Mesothelial cell of epicardium (in vitro differentiated cells): ENCODE results near the gene OGDH. TPM values are rescaled to one million over a fixed set of nuclear protein-coding genes. Genes with fewer than 3 reads are reported as not detected.

Experiments
- DNase-seq, 2 experiments: peaks; one replicate each; pipeline ENCODE4 v3.0.0; 2021; ENCODE audit warnings: low spot score in 2 of 2; ENCODE audit not compliant: unreplicated experiment in 2 of 2
- H3K27ac Mint-ChIP-seq: 2 replicates; pipeline ENCODE4 v1.8.0; 2021; ENCODE audit warnings: mixed read lengths
- H3K27me3 Mint-ChIP-seq: 2 replicates; pipeline ENCODE4 v1.8.0; 2021; ENCODE audit warnings: low read depth, mixed read lengths
- H3K36me3 Mint-ChIP-seq: 2 replicates; pipeline ENCODE4 v1.8.0; 2021; ENCODE audit warnings: mixed read lengths
- H3K4me1 Mint-ChIP-seq: 2 replicates; pipeline ENCODE4 v1.8.0; 2021; ENCODE audit warnings: mixed read lengths
- H3K4me3 Mint-ChIP-seq: 2 replicates; pipeline ENCODE4 v1.8.0; 2021; ENCODE audit warnings: mild to moderate bottlenecking, moderate library complexity, mixed read lengths
- H3K9me3 Mint-ChIP-seq: 2 replicates; pipeline ENCODE4 v1.8.0; 2021; ENCODE audit warnings: mixed read lengths
- total RNA-seq: library from RNA; stranded (reverse); gene quantifications from 3 replicates; pipeline ENCODE4 v1.2.1, GENCODE V29; 2021
- TF ChIP-seq, protein P1 (sequence below): fragments of 200-600 bp; sonication (generic); IDR thresholded peaks from one replicate; pipeline ENCODE4 v1.5.0; 2021; ENCODE audit warnings: antibody characterized with exemption; ENCODE audit not compliant: unreplicated experiment

Gene OGDH
- total RNA-seq, 1 donor from 2014 or later = 71.2 TPM

DNA sequence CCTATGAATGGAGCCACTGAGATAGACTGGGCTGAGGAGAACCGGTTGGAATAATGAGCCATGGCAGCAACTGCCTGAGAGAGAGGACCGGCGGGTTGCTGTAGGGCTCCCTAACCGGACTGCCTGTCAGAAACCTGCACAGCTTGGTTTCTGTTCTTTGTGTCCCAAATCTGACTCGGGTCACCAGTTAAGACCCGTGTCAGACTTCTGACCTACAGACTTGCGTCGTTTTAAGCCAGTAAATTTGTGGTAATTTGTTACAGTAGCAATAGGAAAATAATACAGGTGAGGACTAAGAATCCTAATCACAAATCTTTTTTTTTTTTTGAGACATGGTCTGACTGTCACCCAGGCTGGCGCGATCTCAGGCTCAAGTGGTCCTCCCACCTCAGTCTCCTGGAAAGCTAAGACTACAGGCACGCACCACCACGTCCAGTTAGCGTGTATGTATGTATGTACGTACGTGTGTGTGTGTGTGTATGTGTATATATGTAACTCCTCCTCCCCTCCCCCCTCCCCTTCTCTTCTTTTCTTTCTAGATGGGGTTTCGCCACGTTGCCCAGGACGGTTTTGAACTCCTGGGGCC, 32.0 kb upstream of the OGDH start:
- Mint-ChIP-seq H3K36me3 (peaks cover 25% of the 10 kb centered on the region), H3K9me3 (no peaks in the 10 kb centered on the region), H3K27ac (peak overlapping the region; percentile 98), H3K4me3 (peak overlapping the region; percentile 98), H3K4me1 (peaks cover 27% of the 10 kb centered on the region), H3K27me3 (no peaks in the 10 kb centered on the region)
- no peak for DNase-seq
- TF ChIP-seq, protein P1, sequence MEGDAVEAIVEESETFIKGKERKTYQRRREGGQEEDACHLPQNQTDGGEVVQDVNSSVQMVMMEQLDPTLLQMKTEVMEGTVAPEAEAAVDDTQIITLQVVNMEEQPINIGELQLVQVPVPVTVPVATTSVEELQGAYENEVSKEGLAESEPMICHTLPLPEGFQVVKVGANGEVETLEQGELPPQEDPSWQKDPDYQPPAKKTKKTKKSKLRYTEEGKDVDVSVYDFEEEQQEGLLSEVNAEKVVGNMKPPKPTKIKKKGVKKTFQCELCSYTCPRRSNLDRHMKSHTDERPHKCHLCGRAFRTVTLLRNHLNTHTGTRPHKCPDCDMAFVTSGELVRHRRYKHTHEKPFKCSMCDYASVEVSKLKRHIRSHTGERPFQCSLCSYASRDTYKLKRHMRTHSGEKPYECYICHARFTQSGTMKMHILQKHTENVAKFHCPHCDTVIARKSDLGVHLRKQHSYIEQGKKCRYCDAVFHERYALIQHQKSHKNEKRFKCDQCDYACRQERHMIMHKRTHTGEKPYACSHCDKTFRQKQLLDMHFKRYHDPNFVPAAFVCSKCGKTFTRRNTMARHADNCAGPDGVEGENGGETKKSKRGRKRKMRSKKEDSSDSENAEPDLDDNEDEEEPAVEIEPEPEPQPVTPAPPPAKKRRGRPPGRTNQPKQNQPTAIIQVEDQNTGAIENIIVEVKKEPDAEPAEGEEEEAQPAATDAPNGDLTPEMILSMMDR = no peak

DNA sequence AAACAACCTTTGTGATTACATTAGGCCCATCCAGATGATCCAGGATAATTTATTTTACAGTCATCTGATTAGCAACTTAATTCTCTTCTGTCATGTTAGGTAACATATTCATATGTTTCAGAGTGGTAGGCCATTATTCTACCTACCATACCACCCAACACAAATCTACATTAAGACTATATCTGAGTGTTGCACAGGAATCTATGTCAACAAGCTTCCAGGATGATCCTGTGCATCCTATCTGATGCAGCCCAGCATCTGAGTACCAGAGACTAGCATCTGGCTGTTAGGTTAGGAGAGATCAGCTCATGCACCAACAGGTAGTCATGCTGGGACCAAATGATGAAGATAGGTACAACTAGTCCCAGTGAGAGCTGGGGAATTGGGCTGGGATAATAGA, 31.4 kb upstream of the OGDH start:
- H3K27ac Mint-ChIP-seq = peak overlapping the region; percentile 98
- no peaks in the 10 kb centered on the region for H3K27me3 Mint-ChIP-seq
- DNase-seq = no peak
- H3K36me3 Mint-ChIP-seq = peaks cover 25% of the 10 kb centered on the region
- TF ChIP-seq, protein P1 = no peak
- H3K9me3 Mint-ChIP-seq = no peaks in the 10 kb centered on the region
- peaks cover 30% of the 10 kb centered on the region for H3K4me1 Mint-ChIP-seq
- H3K4me3 Mint-ChIP-seq = peak overlapping the region; percentile 98

DNA sequence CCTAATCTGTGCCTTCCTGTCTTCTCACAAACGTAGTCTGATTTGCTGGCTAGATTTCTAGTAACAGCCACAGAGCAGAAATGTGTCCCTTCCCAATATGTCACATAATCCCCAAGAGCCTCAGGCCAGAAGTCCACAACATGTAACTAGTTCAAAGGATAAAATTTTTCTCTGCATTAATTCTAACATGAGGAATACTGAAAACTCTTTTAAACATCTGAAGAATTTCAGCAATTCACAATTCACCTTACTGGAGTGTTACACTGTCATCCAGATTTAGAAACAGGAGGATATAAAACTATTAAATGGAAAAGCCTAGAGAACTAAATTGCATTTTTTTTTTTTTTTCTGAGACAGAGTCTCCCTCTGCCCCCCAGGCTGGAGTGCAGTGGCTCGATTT, 30.2 kb upstream of the OGDH start:
- Mint-ChIP-seq H3K4me3 (peak overlapping the region; percentile 19), H3K27me3 (no peaks in the 10 kb centered on the region), H3K36me3 (peaks cover 28% of the 10 kb centered on the region), H3K27ac (peak overlapping the region; percentile 43), H3K9me3 (no peaks in the 10 kb centered on the region), H3K4me1 (peaks cover 38% of the 10 kb centered on the region)
- DNase-seq = no peak
- TF ChIP-seq, protein P1 = no peak

DNA sequence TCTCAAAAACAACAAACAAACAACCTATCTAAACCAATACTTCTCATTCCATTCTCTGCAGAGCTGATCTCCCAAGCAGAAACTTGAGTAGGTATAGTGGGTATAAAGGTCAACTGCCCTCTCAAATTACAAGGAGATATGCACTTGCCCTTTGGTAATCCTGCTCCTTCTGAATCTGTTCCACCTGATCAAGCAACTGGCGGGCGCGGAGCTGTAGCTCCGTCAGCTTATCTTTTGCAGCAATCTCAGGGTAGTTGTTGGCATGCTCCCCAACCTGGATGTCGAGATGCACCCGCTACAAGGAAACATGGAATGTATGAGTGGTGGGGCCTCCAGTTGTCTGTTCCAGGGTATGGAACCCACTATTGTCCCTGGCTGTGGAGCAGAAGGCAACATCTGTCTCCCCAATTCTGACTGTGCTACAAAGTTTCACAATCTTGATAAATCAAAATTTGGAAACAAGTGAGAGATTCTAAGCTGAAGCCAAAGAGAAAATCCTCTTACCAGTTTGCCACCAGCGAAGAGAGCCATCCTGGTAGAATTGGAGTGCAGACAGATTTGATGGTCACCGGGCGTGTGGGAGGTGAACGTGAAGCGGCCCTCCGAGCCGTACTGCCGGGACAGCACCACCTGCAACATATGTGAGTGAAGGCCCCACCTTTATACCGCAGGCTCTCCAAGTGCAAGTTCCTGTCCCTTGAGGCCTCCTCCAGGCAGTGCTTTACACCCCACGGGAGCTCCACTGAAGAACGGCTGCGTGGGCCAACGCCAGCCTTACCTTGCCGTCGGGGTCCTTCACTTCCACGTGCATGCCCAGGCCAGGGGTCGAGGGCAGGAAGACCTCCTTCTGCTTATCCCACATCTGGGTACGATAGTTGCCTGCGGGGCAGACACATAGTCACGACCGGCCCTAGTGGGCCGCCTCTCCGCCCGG, 25.2 kb upstream of the OGDH start:
- DNase-seq = no peak
- H3K36me3 Mint-ChIP-seq = peaks cover 15% of the 10 kb centered on the region

DNA sequence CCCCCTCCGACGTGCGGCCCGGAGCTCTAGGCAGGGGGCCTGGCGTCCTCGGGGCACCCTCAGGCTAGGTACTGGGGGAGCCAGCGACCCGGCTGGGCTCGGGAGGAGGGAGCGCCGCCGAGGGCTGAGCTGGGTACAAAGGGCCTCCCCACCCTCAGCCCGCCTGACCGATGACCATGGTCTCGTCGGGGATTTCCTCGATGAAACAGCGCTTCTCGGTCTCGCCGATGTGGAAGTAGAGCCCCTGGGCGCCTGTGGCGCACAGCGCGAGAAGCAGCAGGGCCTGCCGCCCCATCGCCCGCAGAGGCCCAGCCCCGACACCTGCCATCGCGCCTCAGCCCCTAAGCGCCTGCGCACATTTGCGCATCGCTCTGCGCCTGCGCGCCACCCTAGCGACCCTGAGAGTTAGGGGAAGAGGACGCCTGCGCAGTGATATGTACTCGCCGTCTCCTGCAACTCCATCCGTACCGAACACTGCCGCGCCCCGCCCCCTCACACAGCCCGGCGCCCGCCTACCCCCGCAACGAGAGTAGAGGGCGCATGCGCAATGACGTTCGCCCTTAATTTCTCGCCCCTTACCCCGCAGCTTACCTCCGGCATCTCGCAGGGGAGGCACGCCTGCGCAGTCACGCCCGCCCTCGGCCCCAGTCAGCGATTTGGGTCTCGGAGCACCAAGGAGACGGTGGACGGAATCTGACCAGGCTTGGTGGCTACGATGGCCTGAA, 24.4 kb upstream of the OGDH start, which contains the start of gene TMED4:
TSS of gene TMED4 (minus strand) at position 353 of the 725 bp plus-strand sequence. CDS start at position 328, 25 bp downstream.
- H3K9me3 Mint-ChIP-seq = no peaks in the 10 kb centered on the region

More for the DNA sequence above, 25.2 kb upstream of the OGDH start:
- H3K4me1 Mint-ChIP-seq = peaks cover 23% of the 10 kb centered on the region
- TF ChIP-seq, protein P1 = no peak
- H3K27me3 Mint-ChIP-seq = peaks cover 5% of the 10 kb centered on the region
- H3K27ac Mint-ChIP-seq = peak overlapping the region; percentile 99
- no peaks in the 10 kb centered on the region for H3K9me3 Mint-ChIP-seq
- peak overlapping the region; percentile 86 for H3K4me3 Mint-ChIP-seq

More for the DNA sequence above, 24.4 kb upstream of the OGDH start, which contains the start of gene TMED4:
- Mint-ChIP-seq H3K36me3 (peaks cover 14% of the 10 kb centered on the region), H3K4me3 (peak within 1 kb of the TSS; percentile 86), H3K27me3 (peaks cover 5% of the 10 kb centered on the region), H3K27ac (peak within 1 kb of the TSS; percentile 99), H3K4me1 (peaks cover 22% of the 10 kb centered on the region)
- TF ChIP-seq, protein P1 = no peak
- DNase-seq = peak; percentile 100
